ENCODE results near the gene MED13. TPM values are rescaled to one million over a fixed set of nuclear protein-coding genes. Genes with fewer than 3 reads are reported as not detected.

The MED13 gene
- polyA plus RNA-seq, 1 of the 3 experiments (the other 2 are of a cell fraction): 6.3 TPM

DNA sequence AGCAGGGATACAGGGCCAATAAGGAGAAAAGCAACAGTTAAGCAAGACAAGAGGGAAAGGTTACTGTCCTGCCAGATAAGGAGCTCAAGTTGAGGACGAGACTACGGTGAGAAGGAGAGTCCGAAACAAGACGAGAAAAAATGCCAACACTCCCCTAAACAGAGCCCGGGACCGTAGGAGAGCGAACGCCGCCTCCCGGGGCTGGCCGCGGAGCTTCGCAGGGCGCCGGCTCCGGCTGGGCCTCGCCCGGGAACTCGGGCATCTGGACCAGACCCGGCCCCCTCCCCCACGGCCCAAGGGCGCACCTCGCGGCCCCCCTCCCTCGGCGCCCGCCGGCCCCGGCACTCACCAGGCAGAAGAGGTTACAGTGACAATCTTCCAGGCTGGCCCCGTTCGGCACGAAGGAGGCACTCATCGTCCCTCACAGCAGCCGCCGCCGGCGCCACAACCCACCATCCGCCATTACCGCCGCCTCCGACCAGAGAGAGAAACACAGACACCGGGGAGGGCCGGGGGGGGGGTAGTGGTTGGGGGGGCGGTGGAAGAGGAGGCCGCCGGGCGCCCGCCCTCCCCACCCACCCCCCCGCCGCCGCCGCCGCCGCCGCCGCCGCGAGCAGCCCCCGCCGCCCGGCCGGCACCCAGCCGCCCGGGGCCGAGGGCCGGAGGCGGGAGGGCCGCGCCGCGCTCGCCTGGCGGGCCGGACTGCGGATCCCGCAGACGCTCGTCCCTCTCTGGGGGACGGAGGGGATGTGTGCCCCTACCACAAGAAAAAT lies at the start of gene MED13 (continued):
- TF ChIP-seq, protein P1, sequence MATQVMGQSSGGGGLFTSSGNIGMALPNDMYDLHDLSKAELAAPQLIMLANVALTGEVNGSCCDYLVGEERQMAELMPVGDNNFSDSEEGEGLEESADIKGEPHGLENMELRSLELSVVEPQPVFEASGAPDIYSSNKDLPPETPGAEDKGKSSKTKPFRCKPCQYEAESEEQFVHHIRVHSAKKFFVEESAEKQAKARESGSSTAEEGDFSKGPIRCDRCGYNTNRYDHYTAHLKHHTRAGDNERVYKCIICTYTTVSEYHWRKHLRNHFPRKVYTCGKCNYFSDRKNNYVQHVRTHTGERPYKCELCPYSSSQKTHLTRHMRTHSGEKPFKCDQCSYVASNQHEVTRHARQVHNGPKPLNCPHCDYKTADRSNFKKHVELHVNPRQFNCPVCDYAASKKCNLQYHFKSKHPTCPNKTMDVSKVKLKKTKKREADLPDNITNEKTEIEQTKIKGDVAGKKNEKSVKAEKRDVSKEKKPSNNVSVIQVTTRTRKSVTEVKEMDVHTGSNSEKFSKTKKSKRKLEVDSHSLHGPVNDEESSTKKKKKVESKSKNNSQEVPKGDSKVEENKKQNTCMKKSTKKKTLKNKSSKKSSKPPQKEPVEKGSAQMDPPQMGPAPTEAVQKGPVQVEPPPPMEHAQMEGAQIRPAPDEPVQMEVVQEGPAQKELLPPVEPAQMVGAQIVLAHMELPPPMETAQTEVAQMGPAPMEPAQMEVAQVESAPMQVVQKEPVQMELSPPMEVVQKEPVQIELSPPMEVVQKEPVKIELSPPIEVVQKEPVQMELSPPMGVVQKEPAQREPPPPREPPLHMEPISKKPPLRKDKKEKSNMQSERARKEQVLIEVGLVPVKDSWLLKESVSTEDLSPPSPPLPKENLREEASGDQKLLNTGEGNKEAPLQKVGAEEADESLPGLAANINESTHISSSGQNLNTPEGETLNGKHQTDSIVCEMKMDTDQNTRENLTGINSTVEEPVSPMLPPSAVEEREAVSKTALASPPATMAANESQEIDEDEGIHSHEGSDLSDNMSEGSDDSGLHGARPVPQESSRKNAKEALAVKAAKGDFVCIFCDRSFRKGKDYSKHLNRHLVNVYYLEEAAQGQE (IDR thresholded peaks at IDR 0.05; ENCODE audit: low read depth, low read length): no peak
- TF ChIP-seq FOXJ3 (CRISPR knock-in tag; IDR thresholded peaks at IDR 0.05) (no peak), CHD2 (IDR thresholded peaks at IDR 0.05; ENCODE audit: low read length, partially characterized antibody) (no peak), MXI1 (IDR thresholded peaks at IDR 0.05; ENCODE audit: low read depth, low read length) (peak; percentile 34; the same call in 1 of the 2 replicates), EP300 (IDR thresholded peaks at IDR 0.05; ENCODE audit: borderline replicate concordance in 1 of 2, low read depth in 1 of 2, low read length in 1 of 2) (no peak), RAD21 (IDR thresholded peaks at IDR 0.05; ENCODE audit: low read length) (no peak), ELF1 (IDR thresholded peaks at IDR 0.05) (no peak), POLR2AphosphoS5 (IDR thresholded peaks at IDR 0.05; ENCODE audit: low read depth, low read length) (peak; percentile 60; the same call in 1 of the 2 replicates), FOXM1 (IDR thresholded peaks at IDR 0.05; ENCODE audit: low read depth) (no peak), GATA2 (CRISPR knock-in tag; IDR thresholded peaks at IDR 0.05) (no peak), TCF12 (IDR thresholded peaks at IDR 0.05) (0 out of 2 replicates have a peak, but pooled peaks have one; percentile 4), RCOR1 (IDR thresholded peaks at IDR 0.05; ENCODE audit: low read length) (no peak), FOSL2 (IDR thresholded peaks at IDR 0.05; ENCODE audit: borderline replicate concordance, low read depth) (no peak), YY1 (IDR thresholded peaks at IDR 0.05; ENCODE audit: low read depth) (peak; percentile 60; the same call in 1 of the 2 replicates), GABPA (IDR thresholded peaks at IDR 0.05; ENCODE audit: low read depth) (no peak)
- TF ChIP-seq, protein P2, sequence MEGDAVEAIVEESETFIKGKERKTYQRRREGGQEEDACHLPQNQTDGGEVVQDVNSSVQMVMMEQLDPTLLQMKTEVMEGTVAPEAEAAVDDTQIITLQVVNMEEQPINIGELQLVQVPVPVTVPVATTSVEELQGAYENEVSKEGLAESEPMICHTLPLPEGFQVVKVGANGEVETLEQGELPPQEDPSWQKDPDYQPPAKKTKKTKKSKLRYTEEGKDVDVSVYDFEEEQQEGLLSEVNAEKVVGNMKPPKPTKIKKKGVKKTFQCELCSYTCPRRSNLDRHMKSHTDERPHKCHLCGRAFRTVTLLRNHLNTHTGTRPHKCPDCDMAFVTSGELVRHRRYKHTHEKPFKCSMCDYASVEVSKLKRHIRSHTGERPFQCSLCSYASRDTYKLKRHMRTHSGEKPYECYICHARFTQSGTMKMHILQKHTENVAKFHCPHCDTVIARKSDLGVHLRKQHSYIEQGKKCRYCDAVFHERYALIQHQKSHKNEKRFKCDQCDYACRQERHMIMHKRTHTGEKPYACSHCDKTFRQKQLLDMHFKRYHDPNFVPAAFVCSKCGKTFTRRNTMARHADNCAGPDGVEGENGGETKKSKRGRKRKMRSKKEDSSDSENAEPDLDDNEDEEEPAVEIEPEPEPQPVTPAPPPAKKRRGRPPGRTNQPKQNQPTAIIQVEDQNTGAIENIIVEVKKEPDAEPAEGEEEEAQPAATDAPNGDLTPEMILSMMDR (IDR thresholded peaks at IDR 0.05): no peak

DNA sequence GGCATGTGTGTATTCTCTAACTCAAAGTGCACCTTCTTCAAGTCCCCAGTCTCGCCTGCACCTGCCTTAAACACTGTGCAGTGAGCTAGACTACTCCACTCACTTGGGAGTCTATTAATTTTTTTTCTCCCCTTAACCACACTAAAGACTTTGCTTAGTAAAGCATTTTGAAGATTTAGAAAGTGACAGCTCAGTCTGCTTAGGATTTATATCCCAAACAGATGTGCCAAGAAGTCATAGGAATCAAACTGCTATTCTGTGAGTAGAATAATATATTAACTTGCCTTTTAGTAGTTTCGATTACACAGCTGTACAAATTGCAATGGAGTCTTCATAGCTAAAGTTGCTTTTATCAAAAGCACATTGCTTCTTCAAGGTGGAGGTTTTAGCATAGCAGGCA lies 47.2 kb upstream of the MED13 start:
- Histone ChIP-seq H3K4me1 (ENCODE audit: control insufficient read depth in 1 of 2, insufficient read depth in 2 of 2, low read depth in 1 of 2, low read length in 1 of 2) (peaks cover 0 to 4% of the 10 kb centered on the region in 2 experiments; a peak in 1 of 4 replicates), H3K79me2 (ENCODE audit: insufficient read depth) (no peaks in the 10 kb centered on the region), H3K4me3 (ENCODE audit: low read depth in 2 of 2, low read length in 1 of 2) (no peak overlapping the region), H3K9ac (no peak overlapping the region), H3F3A (replicated peaks; ENCODE audit: insufficient read depth) (no peaks in the 10 kb centered on the region), H3K9me2 (no peaks in the 10 kb centered on the region), H2AFZ (ENCODE audit: low read depth) (no peak overlapping the region), H3K27me3 (ENCODE audit: insufficient read depth) (no peaks in the 10 kb centered on the region), H4K20me1 (ENCODE audit: insufficient read depth) (no peaks in the 10 kb centered on the region), H3K27ac (ENCODE audit: low read depth in 2 of 2, low read length in 1 of 2) (no peak overlapping the region), H3K36me3 (replicated peaks in 1 of 2; ENCODE audit: control insufficient read depth in 1 of 2, insufficient read depth in 2 of 2, low read length in 1 of 2) (no peaks in the 10 kb centered on the region), H3K4me2 (no peak overlapping the region), H3K9me3 (no peaks in the 10 kb centered on the region)
- 48% methylated on average over 2 of the region's 2 CpGs for WGBS (ENCODE audit: low lambda C conversion rate)
- no peak for DNase-seq
- no peak for TF ChIP-seq EP300 (IDR thresholded peaks at IDR 0.05; ENCODE audit: borderline replicate concordance in 1 of 2, low read depth in 1 of 2, low read length in 1 of 2)
- CTCF ChIA-PET: interaction anchor here (2.4 kb wide), 1 partner anchor 10 kb away, joined by 9 read pairs; no protein-coding TSS in a partner anchor
- POLR2A ChIA-PET: no interaction called here

All from SK-N-SH (cell line).